Measurements from ENCODE around the gene VDAC2. TPM values are rescaled to one million over a fixed set of nuclear protein-coding genes. Genes with fewer than 3 reads are reported as not detected.

The VDAC2 gene
- total and polyA plus RNA-seq, 4 experiments from 2014 or later = 76.9 to 192 (median 114) TPM

DNA sequence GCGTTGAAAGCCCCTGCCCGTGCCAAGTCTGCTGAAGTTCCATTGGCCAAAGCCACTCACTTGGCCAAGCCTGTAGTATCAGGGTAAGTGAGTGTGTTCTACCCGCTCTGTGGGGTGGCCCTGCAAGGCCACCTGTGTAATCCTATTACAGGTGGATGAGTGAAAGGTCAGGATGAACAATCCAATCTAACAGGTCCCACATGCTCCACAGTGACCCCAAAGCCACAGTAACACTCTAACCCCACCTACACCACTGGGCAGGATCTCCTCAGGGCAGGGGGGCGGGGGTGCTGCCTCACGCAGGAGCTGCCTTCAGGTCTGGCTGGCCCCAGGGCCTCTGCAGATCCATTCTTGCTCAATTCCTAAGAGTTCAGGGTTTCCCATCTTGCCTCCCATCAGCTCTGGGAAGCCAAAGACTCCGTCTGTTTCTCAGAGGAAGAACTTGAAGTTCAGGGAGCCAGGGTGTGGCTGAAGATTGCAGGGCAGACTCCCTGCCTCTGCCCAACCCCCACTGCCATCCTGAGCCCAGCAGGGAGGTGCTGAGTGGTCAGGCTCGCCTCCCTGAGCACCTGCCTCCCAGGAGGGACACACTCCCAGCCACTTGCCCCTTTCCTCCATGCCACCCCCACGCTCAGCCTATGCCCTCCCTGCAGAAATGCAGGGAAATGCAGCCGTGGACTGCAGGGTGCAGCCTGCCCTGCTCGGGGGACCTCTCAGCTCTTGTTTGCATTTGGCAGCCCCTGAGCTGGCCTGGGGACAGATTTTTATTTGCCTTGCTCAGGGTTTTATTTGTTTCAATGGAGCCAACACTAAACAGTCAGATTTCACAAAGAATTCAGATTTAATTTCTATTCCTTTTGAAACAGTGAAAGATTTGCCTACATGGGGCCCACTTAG is 35.0 kb downstream of the VDAC2 start:
- POLR2A ChIA-PET (ENCODE audit: partially characterized antibody) = no interaction called here
- Mint-ChIP-seq H3K4me1 (no peaks in the 10 kb centered on the region), H3K27ac (peak overlapping the region in 1 of 7 donors; percentile 2), H3K27me3 (no peaks in the 10 kb centered on the region), H3K4me3 (no peak overlapping the region), H3K9me3 (peaks cover 0 to 2% (median 0%) of the 10 kb centered on the region in 8 donors), H3K36me3 (no peaks in the 10 kb centered on the region)
- CTCF ChIA-PET (ENCODE audit: partially characterized antibody) = interaction anchor here (2.5 kb wide), 1 partner anchor 9 kb away, joined by 7 read pairs; the partner anchor contains the start of gene COMTD1
- no peaks in the 10 kb centered on the region for H3K4me1 ChIP-seq (ENCODE audit: insufficient read depth, low read length)
- H3K27me3 ChIP-seq (ENCODE audit: insufficient read depth, low read length) = no peaks in the 10 kb centered on the region
- H3K36me3 ChIP-seq (ENCODE audit: insufficient read depth, low read length) = no peaks in the 10 kb centered on the region
- H3K9me3 ChIP-seq (ENCODE audit: control insufficient read depth in 1 of 2, low read length in 2 of 2) = no peaks in the 10 kb centered on the region
- H3K4me3 ChIP-seq (ENCODE audit: low read length in 2 of 2) = no peak overlapping the region
- no peak overlapping the region for H3K27ac ChIP-seq (ENCODE audit: low read depth, low read length)
- no peak for DNase-seq
- intact Hi-C loops (cut with micrococcal nuclease) = no loop called here

DNA sequence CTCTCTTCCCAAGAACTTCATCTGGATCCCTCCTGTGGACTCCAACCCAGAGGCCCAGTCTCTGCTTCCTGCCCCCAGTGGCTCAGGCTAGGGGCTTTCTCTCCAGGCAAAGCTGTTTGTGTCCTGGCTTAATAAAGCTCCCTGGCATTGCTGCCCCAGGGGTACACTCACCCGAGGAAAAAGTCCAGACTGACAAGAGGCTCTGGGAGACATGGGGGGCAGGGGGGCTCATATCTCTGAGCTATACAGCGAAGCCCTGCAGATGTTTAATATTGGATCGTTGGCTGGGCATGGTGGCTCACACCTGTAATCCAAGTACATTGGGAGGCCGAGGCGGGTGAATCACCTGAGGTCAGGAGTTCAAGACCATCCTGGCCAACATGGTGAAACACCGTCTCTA is 35.9 kb downstream of the VDAC2 start:
- Histone ChIP-seq H3K36me3 (ENCODE audit: insufficient read depth, low read length) (no peaks in the 10 kb centered on the region), H3K27me3 (ENCODE audit: insufficient read depth, low read length) (no peaks in the 10 kb centered on the region), H3K4me1 (ENCODE audit: insufficient read depth, low read length) (no peaks in the 10 kb centered on the region), H3K4me3 (ENCODE audit: low read length in 2 of 2) (no peak overlapping the region), H3K9me3 (ENCODE audit: control insufficient read depth in 1 of 2, low read length in 2 of 2) (no peaks in the 10 kb centered on the region), H3K27ac (ENCODE audit: low read depth, low read length) (no peak overlapping the region)
- H3K27me3 Mint-ChIP-seq = no peaks in the 10 kb centered on the region
- H3K9me3 Mint-ChIP-seq = peaks cover 0 to 2% (median 0%) of the 10 kb centered on the region in 8 donors
- H3K4me1 Mint-ChIP-seq = no peaks in the 10 kb centered on the region
- CTCF ChIA-PET (ENCODE audit: partially characterized antibody) = interaction anchor here (2.5 kb wide), 1 partner anchor 10 kb away, joined by 7 read pairs; the partner anchor contains the start of gene COMTD1
- DNase-seq = no peak
- intact Hi-C loops (cut with micrococcal nuclease) = no loop called here
- H3K4me3 Mint-ChIP-seq = no peak overlapping the region
- no peaks in the 10 kb centered on the region for H3K36me3 Mint-ChIP-seq
- POLR2A ChIA-PET (ENCODE audit: partially characterized antibody) = no interaction called here
- no peak overlapping the region for H3K27ac Mint-ChIP-seq

DNA sequence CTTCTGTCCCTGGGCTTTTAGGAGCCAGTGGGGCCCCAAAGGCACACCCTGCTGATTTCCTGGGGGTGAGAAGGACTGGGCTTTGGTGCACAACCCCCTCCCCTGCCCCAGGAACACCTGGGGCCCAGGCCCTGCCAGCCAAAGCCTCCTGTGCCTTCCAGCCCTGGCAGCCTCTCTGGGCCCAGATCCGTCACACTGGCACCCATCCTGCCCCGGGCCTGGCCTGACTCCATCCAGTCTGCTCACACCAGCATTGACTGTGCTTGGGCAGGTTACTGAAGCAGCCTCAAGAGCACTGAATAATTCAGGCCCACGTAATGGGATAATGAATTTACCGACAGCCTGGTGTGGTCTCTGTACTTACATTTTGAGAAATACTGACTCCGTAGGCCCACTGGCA is 37.2 kb downstream of the VDAC2 start:
- Histone ChIP-seq H3K4me1 (ENCODE audit: insufficient read depth, low read length) (no peaks in the 10 kb centered on the region), H3K27ac (ENCODE audit: low read depth, low read length) (no peak overlapping the region), H3K9me3 (ENCODE audit: control insufficient read depth in 1 of 2, low read length in 2 of 2) (peaks cover 0 to 3% of the 10 kb centered on the region in 2 donors), H3K27me3 (ENCODE audit: insufficient read depth, low read length) (no peaks in the 10 kb centered on the region), H3K36me3 (ENCODE audit: insufficient read depth, low read length) (no peaks in the 10 kb centered on the region), H3K4me3 (ENCODE audit: low read length in 2 of 2) (no peak overlapping the region)
- DNase-seq = no peak
- ChIA-PET CTCF (ENCODE audit: partially characterized antibody) (interaction anchor here (1.1 kb wide), 1 partner anchor 12 kb away, joined by 6 read pairs; the partner anchor contains the start of gene COMTD1), POLR2A (ENCODE audit: partially characterized antibody) (no interaction called here)
- Mint-ChIP-seq H3K27ac (no peak overlapping the region), H3K9me3 (peaks cover 0 to 13% (median 5%) of the 10 kb centered on the region in 8 donors), H3K36me3 (peaks cover 0 to 3% of the 10 kb centered on the region in 2 donors), H3K4me3 (no peak overlapping the region), H3K27me3 (no peaks in the 10 kb centered on the region), H3K4me1 (no peaks in the 10 kb centered on the region)
- intact Hi-C loops (cut with micrococcal nuclease) = no loop called here

DNA sequence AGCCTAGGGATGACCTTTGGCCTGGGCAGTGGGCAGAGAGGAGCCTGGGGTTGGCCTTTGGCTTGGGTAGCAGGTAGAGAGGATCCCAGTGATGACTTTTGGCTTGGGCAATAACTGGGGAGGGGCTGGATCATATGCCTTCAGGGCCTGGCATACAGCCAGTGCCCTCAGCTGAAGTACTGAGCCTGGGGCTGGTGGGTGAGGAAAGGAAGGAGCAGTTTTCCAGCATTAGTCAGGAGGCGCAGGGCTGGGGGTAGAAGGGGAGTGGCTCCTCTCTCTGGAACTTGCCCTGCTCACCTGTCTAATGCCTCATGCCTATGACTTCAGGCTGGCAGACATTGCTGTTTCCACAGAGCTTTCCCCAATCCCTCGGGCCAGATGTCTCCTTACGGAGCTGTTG is 40.3 kb downstream of the VDAC2 start:
- Mint-ChIP-seq H3K9me3 (peaks cover 0 to 32% (median 20%) of the 10 kb centered on the region in 8 donors), H3K4me1 (no peaks in the 10 kb centered on the region), H3K27ac (peak overlapping the region in 1 of 7 donors; percentile 37), H3K27me3 (peaks cover 0 to 1% of the 10 kb centered on the region in 2 donors), H3K4me3 (peak overlapping the region in 1 of 8 donors; percentile 23), H3K36me3 (peaks cover 3 to 7% of the 10 kb centered on the region in 2 donors)
- no peak for DNase-seq
- ChIA-PET POLR2A (ENCODE audit: partially characterized antibody) (no interaction called here), CTCF (ENCODE audit: partially characterized antibody) (no interaction called here)
- Histone ChIP-seq H3K4me1 (ENCODE audit: insufficient read depth, low read length) (no peaks in the 10 kb centered on the region), H3K36me3 (ENCODE audit: insufficient read depth, low read length) (no peaks in the 10 kb centered on the region), H3K27me3 (ENCODE audit: insufficient read depth, low read length) (no peaks in the 10 kb centered on the region), H3K27ac (ENCODE audit: low read depth, low read length) (no peak overlapping the region), H3K9me3 (ENCODE audit: control insufficient read depth in 1 of 2, low read length in 2 of 2) (peaks cover 0 to 10% of the 10 kb centered on the region in 2 donors), H3K4me3 (ENCODE audit: low read length in 2 of 2) (no peak overlapping the region)
- intact Hi-C loops (cut with micrococcal nuclease) = no loop called here

DNA sequence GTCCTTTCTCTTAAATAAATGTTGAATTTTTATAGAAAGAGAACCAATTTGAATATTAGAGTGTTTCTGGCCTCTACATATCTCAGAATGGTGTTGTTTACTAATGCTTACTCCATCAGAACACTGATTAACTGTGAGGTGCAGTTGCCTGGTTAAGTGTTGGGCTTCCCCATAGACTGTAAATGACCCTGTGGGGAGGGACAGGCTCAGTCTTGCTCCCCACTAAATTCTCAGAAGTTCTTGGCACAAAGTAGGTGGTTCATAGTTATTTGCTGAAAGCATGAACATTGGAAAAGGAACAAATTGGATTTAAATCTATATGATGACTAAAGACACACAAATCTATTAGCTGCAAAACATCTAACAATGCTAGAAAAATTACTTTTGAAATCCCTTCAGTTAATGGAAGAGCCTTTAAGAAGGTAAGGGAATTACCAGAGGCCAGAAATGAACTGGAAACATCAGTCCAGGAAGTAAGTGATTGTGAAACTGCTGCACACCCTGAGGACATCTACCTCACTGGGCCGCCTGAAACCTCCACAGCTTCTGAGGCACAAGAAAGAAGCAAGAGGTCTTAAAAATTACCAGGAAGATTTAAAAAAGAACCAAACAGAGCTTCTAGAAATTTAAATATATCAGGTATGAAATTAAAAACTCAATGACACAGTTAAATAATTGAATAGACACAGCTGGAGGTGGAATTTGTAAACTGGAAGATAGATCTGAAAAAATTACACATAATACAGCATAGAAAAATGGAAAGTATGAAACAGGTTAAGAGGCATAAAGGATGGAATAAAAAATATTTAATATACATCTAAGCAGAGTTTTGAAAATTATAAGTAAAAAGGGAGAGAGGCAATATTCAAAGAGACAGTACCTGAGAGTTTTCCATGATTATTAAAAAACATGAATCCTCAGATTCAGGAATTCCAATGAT is 43.0 kb downstream of the VDAC2 start:
- ChIA-PET POLR2A (ENCODE audit: partially characterized antibody) (no interaction called here), CTCF (ENCODE audit: partially characterized antibody) (interaction anchor here (0.6 kb wide), 1 partner anchor 18 kb away, joined by 3 read pairs; the partner anchor contains the start of gene COMTD1)
- intact Hi-C loops (cut with micrococcal nuclease) = no loop called here
- DNase-seq = no peak
- Histone ChIP-seq H3K9me3 (ENCODE audit: control insufficient read depth in 1 of 2, low read length in 2 of 2) (peaks cover 0 to 10% of the 10 kb centered on the region in 2 donors), H3K36me3 (ENCODE audit: insufficient read depth, low read length) (no peaks in the 10 kb centered on the region), H3K4me3 (ENCODE audit: low read length in 2 of 2) (no peak overlapping the region), H3K27ac (ENCODE audit: low read depth, low read length) (no peak overlapping the region), H3K27me3 (ENCODE audit: insufficient read depth, low read length) (no peaks in the 10 kb centered on the region), H3K4me1 (ENCODE audit: insufficient read depth, low read length) (no peaks in the 10 kb centered on the region)
- no peak overlapping the region for H3K4me3 Mint-ChIP-seq
- peaks cover 0 to 32% (median 20%) of the 10 kb centered on the region in 8 donors for H3K9me3 Mint-ChIP-seq
- H3K27ac Mint-ChIP-seq = no peak overlapping the region
- peaks cover 3 to 7% of the 10 kb centered on the region in 2 donors for H3K36me3 Mint-ChIP-seq
- H3K4me1 Mint-ChIP-seq = no peaks in the 10 kb centered on the region
- H3K27me3 Mint-ChIP-seq = peaks cover 0 to 1% of the 10 kb centered on the region in 2 donors

DNA sequence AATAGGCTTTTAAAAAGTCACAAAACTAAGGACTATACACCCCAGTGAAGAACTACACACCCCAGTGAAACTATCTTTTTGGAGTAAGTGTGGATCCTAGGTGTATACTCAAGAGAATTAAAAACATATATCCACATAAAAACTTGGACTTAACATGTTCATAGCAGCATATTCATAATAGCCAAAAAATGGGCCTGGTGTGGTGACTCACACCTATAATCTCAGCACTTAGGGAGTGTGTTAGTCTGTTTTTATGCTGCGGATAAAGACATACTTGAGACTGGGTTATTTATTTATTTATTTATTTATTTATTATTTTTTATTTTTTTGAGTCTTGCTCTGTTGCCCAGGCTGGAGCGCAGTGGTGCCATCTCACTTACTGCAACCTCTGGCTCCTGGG is 44.1 kb downstream of the VDAC2 start:
- Mint-ChIP-seq H3K36me3 (peaks cover 3 to 7% of the 10 kb centered on the region in 2 donors), H3K4me1 (no peaks in the 10 kb centered on the region), H3K27ac (no peak overlapping the region), H3K9me3 (peaks cover 0 to 32% (median 21%) of the 10 kb centered on the region in 8 donors), H3K27me3 (peaks cover 0 to 1% of the 10 kb centered on the region in 2 donors), H3K4me3 (no peak overlapping the region)
- H3K9me3 ChIP-seq (ENCODE audit: control insufficient read depth in 1 of 2, low read length in 2 of 2) = peaks cover 0 to 10% of the 10 kb centered on the region in 2 donors
- H3K36me3 ChIP-seq (ENCODE audit: insufficient read depth, low read length) = no peaks in the 10 kb centered on the region
- intact Hi-C loops (cut with micrococcal nuclease) = no loop called here
- ChIA-PET CTCF (ENCODE audit: partially characterized antibody) (no interaction called here), POLR2A (ENCODE audit: partially characterized antibody) (no interaction called here)
- H3K4me3 ChIP-seq (ENCODE audit: low read length in 2 of 2) = no peak overlapping the region
- no peaks in the 10 kb centered on the region for H3K27me3 ChIP-seq (ENCODE audit: insufficient read depth, low read length)
- no peak for DNase-seq
- H3K27ac ChIP-seq (ENCODE audit: low read depth, low read length) = no peak overlapping the region
- H3K4me1 ChIP-seq (ENCODE audit: insufficient read depth, low read length) = no peaks in the 10 kb centered on the region

DNA sequence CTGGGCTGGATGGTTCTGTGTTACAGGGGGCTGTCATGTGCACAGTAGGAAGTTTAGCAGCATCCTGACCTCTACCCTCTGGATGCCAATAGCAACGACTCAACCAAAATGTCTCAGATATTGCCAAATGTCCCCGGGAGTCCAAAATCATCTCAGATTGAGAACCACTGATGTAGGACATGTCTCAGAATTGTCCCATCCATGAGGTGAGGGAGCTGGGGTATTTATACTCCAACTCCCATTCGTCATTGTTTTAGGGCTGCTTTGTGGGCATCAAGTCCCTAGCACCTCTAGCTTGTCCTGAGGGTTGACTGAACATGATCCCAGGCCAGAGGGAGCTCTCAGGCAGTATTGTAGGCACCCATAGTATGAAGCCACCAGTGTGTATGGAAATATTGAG is 50.4 kb downstream of the VDAC2 start:
- POLR2A ChIA-PET (ENCODE audit: partially characterized antibody) = no interaction called here
- H3K27me3 Mint-ChIP-seq = peaks cover 0 to 2% of the 10 kb centered on the region in 2 donors
- no peaks in the 10 kb centered on the region for H3K27me3 ChIP-seq (ENCODE audit: insufficient read depth, low read length)
- H3K27ac ChIP-seq (ENCODE audit: low read depth, low read length) = no peak overlapping the region
- H3K9me3 ChIP-seq (ENCODE audit: control insufficient read depth in 1 of 2, low read length in 2 of 2) = no peaks in the 10 kb centered on the region
- H3K4me3 ChIP-seq (ENCODE audit: low read length in 2 of 2) = no peak overlapping the region
- H3K9me3 Mint-ChIP-seq = peaks cover 0 to 4% (median 1%) of the 10 kb centered on the region in 8 donors
- intact Hi-C loops (cut with micrococcal nuclease) = no loop called here
- H3K4me1 ChIP-seq (ENCODE audit: insufficient read depth, low read length) = no peaks in the 10 kb centered on the region
- CTCF ChIA-PET (ENCODE audit: partially characterized antibody) = no interaction called here
- no peaks in the 10 kb centered on the region for H3K4me1 Mint-ChIP-seq
- no peaks in the 10 kb centered on the region for H3K36me3 Mint-ChIP-seq
- no peak overlapping the region for H3K4me3 Mint-ChIP-seq
- no peak overlapping the region for H3K27ac Mint-ChIP-seq
- no peaks in the 10 kb centered on the region for H3K36me3 ChIP-seq (ENCODE audit: insufficient read depth, low read length)
- no peak for DNase-seq

Data from CD4-positive, alpha-beta memory T cell (primary cell).